IPS-18c (cell line): Measurements from ENCODE around the gene MYCBPAP.
A peak's percentile ranks its signal among the peaks of the same experiment; 100 is the strongest.

Experiments
- H3K4me3 ChIP-seq: 2 replicates; pipeline ENCODE4 v1.7.0; 2013; ENCODE audit warnings: low read depth, mild to moderate bottlenecking, low read length, moderate library complexity; ENCODE audit not compliant: insufficient read depth
- H3K9me3 ChIP-seq: one replicate; pipeline ENCODE4 v1.6.1; 2013; ENCODE audit warnings: mild to moderate bottlenecking, low read length, moderate library complexity; ENCODE audit not compliant: control insufficient read depth, insufficient read depth

Gene MYCBPAP

GRCh38 chr17:50538549-50539410 lies 30.5 kb downstream of the MYCBPAP start:
- Histone ChIP-seq H3K9me3 (no peaks in the 10 kb centered on the region), H3K4me3 (no peak overlapping the region)

DNA sequence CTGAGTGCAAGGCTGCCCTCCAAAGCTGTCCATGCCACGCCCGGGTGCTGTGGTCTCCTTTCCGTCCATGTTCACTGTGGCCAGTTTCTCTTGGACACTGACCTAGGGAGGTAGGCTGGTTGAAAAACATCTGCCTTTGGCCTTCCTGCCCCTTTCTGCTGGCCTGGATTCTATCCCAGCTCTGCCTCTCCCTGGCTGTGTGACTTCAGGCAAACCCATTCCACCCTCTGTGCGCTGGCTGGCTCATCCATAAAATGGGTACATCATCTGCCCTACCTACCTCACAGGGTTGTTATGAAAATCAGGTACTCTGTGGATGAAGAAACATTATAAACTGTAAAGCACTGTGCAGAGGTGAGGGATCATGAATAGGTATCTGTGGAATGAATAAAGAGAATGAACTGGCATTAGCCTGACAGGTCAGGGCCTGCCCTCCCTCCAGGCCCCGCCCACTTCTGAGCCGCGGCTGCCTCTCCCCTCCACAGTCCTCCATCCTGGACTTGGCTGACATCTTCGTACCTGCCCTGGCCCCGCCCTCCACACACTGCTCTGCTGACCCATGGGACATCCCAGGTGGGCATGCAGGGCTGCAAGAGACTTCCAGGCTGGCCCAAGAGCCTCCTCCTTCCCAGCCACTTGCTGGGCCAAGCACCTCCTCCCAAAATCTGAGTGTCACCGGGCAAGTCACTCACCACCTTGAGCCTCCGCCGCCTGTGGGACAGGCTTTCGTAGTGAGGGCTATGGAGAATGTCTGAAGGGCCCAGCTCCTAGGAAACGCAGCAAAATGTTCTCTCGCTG lies 31.7 kb downstream of the MYCBPAP start:
- no peaks in the 10 kb centered on the region for H3K9me3 ChIP-seq
- H3K4me3 ChIP-seq, result no peak overlapping the region

GRCh38 chr17:50540560-50541401 lies 32.5 kb downstream of the MYCBPAP start:
- H3K4me3 ChIP-seq, result no peak overlapping the region
- no peaks in the 10 kb centered on the region for H3K9me3 ChIP-seq

DNA sequence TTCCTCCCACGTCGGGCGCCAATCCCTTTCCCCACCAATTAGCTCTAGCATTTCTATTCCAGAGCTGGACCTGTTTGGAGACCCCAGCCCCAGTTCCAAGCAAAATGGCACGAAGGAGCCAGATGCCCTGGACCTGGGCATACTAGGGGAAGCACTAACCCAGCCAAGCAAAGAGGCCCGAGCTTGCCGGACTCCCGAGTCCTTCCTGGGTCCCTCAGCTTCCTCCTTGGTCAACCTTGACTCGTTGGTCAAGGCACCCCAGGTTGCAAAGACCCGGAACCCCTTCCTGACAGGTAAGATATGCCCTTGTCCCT lies 33.1 kb downstream of the MYCBPAP start:
- Histone ChIP-seq H3K9me3 (no peaks in the 10 kb centered on the region), H3K4me3 (peak overlapping the region; percentile 73)

- H3K4me3 ChIP-seq, result peak overlapping the region; percentile 73
- no peaks in the 10 kb centered on the region for H3K9me3 ChIP-seq
Observed at GRCh38 chr17:50541716-50542688, 33.8 kb downstream of the MYCBPAP start.

GRCh38 chr17:50542795-50543774 lies 34.8 kb downstream of the MYCBPAP start:
- Histone ChIP-seq H3K4me3 (peak overlapping the region; percentile 73; the same call in 1 of the 2 replicates), H3K9me3 (no peaks in the 10 kb centered on the region)

DNA sequence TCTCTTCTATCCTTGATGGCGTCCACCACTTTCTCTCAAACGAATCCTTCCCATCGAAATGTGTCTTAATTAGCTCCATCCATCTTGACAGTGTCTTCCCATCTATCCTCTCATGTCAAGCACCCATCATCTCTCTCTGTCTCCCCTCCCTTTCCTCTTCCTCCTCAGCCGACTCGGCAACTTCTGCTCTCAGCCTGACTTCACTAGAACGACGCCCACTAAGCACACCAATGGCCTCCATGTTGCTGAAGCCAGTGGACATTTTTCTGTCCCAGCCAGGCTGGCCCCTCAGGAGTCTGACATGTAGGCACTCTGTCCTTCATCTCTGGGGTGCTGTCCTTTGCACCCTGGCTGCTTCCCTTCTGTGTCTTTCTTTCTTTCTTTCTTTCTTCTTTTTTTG lies 36.3 kb downstream of the MYCBPAP start:
- no peaks in the 10 kb centered on the region for H3K9me3 ChIP-seq
- no peak overlapping the region for H3K4me3 ChIP-seq

GRCh38 chr17:50545311-50545710 lies 37.1 kb downstream of the MYCBPAP start:
- Histone ChIP-seq H3K4me3 (no peak overlapping the region), H3K9me3 (no peaks in the 10 kb centered on the region)

GRCh38 chr17:50546701-50547034 lies 38.4 kb downstream of the MYCBPAP start:
- H3K4me3 ChIP-seq, result no peak overlapping the region; the same call in 1 of the 2 replicates
- no peaks in the 10 kb centered on the region for H3K9me3 ChIP-seq

GRCh38 chr17:50547035-50547735 lies 38.9 kb downstream of the MYCBPAP start, which contains the start of gene SPATA20:
SPATA20 (plus strand) TSS chr17:50547174; CDS start chr17:50547209, 35 bp downstream.
- Histone ChIP-seq H3K4me3 (peak within 1 kb of the TSS; percentile 75), H3K9me3 (no peaks in the 10 kb centered on the region)

DNA sequence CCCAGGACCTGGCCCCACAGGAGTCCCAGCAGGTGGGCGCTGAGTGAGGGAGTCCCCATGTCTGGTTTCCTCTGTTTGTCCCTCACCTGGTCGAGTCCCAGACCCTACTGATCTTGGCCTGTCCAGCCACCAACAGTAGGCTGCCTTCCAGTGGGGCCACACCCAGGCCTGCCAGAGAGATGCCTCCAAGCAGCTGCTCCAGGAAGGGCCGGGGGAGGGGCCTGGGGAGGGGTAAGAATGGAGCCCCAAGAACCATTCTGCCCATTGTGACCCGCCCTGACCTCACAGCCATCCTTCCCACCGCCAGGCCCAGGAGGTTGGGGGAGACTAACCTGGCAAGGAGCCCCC lies 39.5 kb downstream of the MYCBPAP start:
- H3K9me3 ChIP-seq, result no peaks in the 10 kb centered on the region
- peak overlapping the region; percentile 75 for H3K4me3 ChIP-seq

- Histone ChIP-seq H3K9me3 (no peaks in the 10 kb centered on the region), H3K4me3 (no peak overlapping the region)
Observed at GRCh38 chr17:50548831-50549230, 40.6 kb downstream of the MYCBPAP start.

DNA sequence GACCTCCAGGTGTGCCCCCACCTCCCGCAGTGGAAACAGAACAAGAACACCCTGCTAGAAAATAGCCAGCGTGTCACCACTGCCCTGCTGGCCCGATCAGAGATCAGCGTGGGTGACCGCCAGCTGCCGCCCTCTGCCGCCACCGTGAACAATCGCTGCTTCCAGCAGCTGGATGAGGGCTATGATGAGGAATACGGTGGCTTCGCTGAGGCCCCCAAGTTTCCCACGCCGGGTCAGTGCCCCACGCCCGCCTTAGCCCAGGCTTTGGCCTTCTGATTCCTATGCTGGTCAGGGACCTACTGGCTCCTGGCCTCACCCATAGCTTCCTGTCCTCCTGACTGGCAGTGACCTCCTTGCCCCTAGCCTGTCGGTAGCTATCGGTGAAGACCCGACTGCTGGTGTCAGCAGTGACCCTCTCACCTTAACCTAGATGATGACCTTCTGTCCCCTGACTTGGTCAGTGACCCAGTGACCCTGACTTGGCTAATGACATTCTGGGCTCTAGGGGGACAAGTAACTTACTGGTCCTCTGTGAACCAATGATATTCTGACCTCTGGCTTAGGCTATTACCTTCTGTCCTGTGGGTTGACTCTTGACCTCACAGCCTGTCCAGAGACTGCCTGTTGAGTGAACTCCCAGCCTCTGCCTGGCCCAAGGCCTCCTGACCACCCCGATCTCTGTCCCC lies 41.2 kb downstream of the MYCBPAP start:
- Histone ChIP-seq H3K9me3 (no peaks in the 10 kb centered on the region), H3K4me3 (no peak overlapping the region)

- Histone ChIP-seq H3K4me3 (no peak overlapping the region), H3K9me3 (no peaks in the 10 kb centered on the region)
Observed at GRCh38 chr17:50549969-50550368, 41.7 kb downstream of the MYCBPAP start.
